Right lobe of liver (tissue), 4 donors: Measurements from ENCODE around the gene IFI35.

Experiments used
- CTCF ChIP-seq, 4 donors: fragments of 200-600 bp in 3 of 4; fragments of 450-650 bp in 1 of 4; IDR thresholded peaks; one replicate each; pipeline versions ENCODE4 v1.5.1 to v1.8.0; 2016 to 2022; ENCODE audit warnings: antibody characterized with exemption in 4 of 4, mild to moderate bottlenecking in 2 of 4
- POLR2A ChIP-seq: fragments of 450-650 bp; IDR thresholded peaks from one replicate; pipeline ENCODE4 v1.6.1; 2017; ENCODE audit warnings: antibody characterized with exemption, mild to moderate bottlenecking
- donor health status: DM: no; HTN: no; CAD: no.
- donor health status: DM: no; HTN: no; CAD: no.
- donor health status: DM: no; HTN: yes; CAD: no.

GRCh38 chr17:43014020-43014648, 7.5 kb downstream of the IFI35 start:
- TF ChIP-seq CTCF (IDR thresholded peaks at IDR 0.05) (no peak), POLR2A (no peak)
